ENCODE data around the gene ZFYVE28.

ZFYVE28 gene

GRCh38 chr4:2252530-2253091 is 165.8 kb downstream of the ZFYVE28 start:
- no peak for TF ChIP-seq CTCF (IDR thresholded peaks at IDR 0.05; ENCODE audit: low read depth, low read length)
- no peak for DNase-seq (ENCODE audit: extremely low read depth, low read depth)

- TF ChIP-seq CTCF (IDR thresholded peaks at IDR 0.05; ENCODE audit: low read depth, low read length), result no peak
- DNase-seq (ENCODE audit: extremely low read depth, low read depth), result no peak
These were observed 166.5 kb downstream of the ZFYVE28 start for GRCh38 chr4:2251795-2252529.

- no peak for DNase-seq (ENCODE audit: extremely low read depth, low read depth)
- TF ChIP-seq CTCF (IDR thresholded peaks at IDR 0.05; ENCODE audit: low read depth, low read length), result no peak
These were observed 167.2 kb downstream of the ZFYVE28 start for GRCh38 chr4:2251073-2251794.

GRCh38 chr4:2250357-2251072 is 167.9 kb downstream of the ZFYVE28 start:
- no peak for DNase-seq (ENCODE audit: extremely low read depth, low read depth)
- TF ChIP-seq CTCF (IDR thresholded peaks at IDR 0.05; ENCODE audit: low read depth, low read length), result no peak

GRCh38 chr4:2249526-2250356 is 168.7 kb downstream of the ZFYVE28 start:
- DNase-seq (ENCODE audit: extremely low read depth, low read depth), result no peak
- TF ChIP-seq CTCF (IDR thresholded peaks at IDR 0.05; ENCODE audit: low read depth, low read length), result no peak

GRCh38 chr4:2248821-2249261 is 169.6 kb downstream of the ZFYVE28 start:
- no peak for TF ChIP-seq CTCF (IDR thresholded peaks at IDR 0.05; ENCODE audit: low read depth, low read length)
- DNase-seq (ENCODE audit: extremely low read depth, low read depth), result no peak

Data from AG09319 (cell line).